ENCODE data around the gene GTF2F1.
"Not testable (repeated sequence)": the region's sequence is repeated elsewhere in the genome, so short reads cannot be mapped to it uniquely, and the experiment has no call there.

Gene GTF2F1

GRCh38 chr19:6392221-6393073 lies 517 bp downstream of the GTF2F1 start:
- DNase-seq (ENCODE audit: insufficient read length, low spot score): no peak
- peak; percentile 23 for FAIRE-seq

- DNase-seq (ENCODE audit: insufficient read length, low spot score): no peak
- no peak for FAIRE-seq
Measured at GRCh38 chr19:6387372-6387771, 5.6 kb downstream of the GTF2F1 start.

GRCh38 chr19:6384381-6384780 lies 8.6 kb downstream of the GTF2F1 start:
- DNase-seq (ENCODE audit: insufficient read length, low spot score) (no peak), FAIRE-seq (no peak)

GRCh38 chr19:6383188-6383587 lies 9.8 kb downstream of the GTF2F1 start:
- DNase-seq (ENCODE audit: insufficient read length, low spot score) (no peak), FAIRE-seq (no peak)

GRCh38 chr19:6381030-6381750 lies 11.8 kb downstream of the GTF2F1 start:
- FAIRE-seq (no peak), DNase-seq (ENCODE audit: insufficient read length, low spot score) (no peak)

GRCh38 chr19:6379744-6380143 lies 13.2 kb downstream of the GTF2F1 start:
- FAIRE-seq: no peak
- no peak for DNase-seq (ENCODE audit: insufficient read length, low spot score)

DNA sequence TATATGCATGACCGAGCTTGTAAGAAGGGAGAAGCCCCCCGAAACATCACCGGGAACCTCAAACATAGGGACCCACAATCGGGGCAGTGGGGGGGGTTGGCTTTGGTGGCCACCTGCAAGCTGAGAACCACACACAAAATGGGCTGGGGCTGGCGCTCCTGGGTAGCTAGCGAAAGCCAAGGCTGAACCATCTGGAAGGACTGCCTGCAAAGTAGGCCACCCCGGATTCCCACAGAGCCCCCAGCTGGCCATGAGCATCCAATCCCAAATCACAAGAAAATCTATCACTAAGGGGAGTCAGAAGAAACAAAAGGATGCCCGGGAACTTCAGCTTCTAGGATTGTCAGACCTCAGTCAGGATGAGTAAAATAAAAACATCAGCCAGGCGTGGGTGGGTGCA lies 14.5 kb downstream of the GTF2F1 start:
- FAIRE-seq (no peak), DNase-seq (ENCODE audit: insufficient read length, low spot score) (no peak)

DNA sequence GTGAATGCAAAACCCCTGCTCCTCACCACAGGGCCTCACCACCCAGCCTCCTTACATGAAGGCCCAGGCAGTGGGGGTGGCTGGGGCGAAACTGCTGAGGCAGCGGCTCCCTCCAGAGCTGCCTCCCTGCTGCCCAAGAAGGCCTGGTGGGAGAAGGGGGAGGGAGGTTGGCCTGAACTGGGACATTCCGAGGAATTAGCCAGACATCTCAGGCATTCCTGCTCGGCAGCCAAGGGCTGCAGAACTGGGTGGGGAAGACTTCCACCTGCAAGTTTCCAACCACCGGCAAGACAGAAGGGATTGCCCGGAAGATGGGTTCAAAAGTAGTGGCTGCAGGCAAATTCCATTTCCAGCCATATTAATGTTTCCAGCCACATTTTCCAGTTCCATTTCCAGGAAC lies 14.9 kb downstream of the GTF2F1 start:
- FAIRE-seq: no peak

GRCh38 chr19:6376512-6377190 lies 16.3 kb downstream of the GTF2F1 start:
- no peak for FAIRE-seq
- DNase-seq (ENCODE audit: insufficient read length, low spot score): no peak

More for the DNA sequence above, 14.9 kb downstream of the GTF2F1 start:
- no peak for DNase-seq (ENCODE audit: insufficient read length, low spot score)

DNA sequence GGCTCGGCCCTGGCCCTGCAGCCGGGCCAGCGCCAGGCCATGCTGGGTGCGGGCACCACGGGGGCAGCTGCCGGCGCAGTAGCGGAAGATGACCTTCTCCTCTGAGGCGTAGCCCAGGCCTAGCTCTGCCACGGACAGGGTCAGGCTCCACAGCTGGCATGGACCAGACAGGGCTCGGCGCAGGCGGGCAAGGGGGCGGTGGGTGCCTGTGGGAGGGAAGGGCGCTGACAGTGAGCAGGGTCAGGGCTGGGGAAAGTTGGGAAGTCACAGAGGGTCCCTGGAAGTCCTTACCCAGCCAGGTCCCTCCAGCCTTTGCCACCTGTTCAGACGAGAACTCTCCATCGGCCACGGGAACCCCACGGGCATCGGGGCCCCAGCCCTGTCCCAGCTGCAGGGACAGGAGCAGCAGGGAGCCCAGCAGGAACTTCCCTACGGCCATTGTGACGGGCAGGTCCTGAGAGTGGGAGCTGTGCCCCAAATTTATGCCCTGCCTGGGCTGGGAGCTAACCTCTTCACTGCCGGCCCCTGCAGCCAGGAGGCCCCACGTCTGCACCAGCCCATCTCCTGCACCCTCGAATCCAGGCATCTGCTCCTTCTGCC lies 17.5 kb downstream of the GTF2F1 start, which contains the start of gene PSPN:
Gene PSPN, minus strand, starts transcription at position 523 of the 600 bp plus-strand sequence. Its CDS starts 84 bp downstream, at position 439.
- no peak for FAIRE-seq
- no peak for DNase-seq (ENCODE audit: insufficient read length, low spot score)

DNA sequence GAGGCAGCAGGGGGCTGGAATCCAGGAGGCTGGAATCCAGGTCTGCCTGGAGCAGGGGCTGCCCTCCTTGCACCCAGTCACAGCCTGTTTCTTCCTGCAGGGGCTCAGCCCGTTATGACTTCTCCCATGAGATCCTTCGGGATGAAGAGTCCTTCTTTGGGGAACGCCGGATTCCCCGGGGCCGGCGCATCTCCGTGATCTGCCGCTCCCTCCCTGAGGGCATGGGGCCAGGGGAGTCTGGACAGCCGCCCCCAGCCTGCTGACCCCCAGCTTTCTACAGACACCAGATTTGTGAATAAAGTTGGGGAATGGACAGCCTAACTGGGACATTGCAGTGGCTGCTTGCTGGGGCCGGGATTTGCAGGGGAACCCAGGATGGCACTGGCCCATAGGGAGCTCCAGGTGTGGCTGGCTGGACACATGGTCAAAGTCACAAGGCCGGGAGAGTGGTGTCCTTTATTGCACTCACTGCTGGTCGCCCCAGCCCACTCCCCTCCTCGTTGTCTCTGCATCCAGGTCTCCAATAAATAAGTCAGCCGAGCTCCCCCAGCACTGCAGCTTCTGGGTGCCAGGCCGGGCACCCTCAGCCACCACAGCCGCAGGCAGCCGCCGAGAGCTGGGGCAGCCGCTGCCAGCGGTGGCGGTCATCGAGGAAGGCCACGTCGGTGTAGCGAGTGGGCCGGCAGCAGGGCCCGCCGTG lies 18.1 kb downstream of the GTF2F1 start:
- FAIRE-seq: no peak
- DNase-seq (ENCODE audit: insufficient read length, low spot score): no peak

- FAIRE-seq: no peak
- DNase-seq (ENCODE audit: insufficient read length, low spot score): no peak
Measured at GRCh38 chr19:6374161-6374709, 18.7 kb downstream of the GTF2F1 start.

DNA sequence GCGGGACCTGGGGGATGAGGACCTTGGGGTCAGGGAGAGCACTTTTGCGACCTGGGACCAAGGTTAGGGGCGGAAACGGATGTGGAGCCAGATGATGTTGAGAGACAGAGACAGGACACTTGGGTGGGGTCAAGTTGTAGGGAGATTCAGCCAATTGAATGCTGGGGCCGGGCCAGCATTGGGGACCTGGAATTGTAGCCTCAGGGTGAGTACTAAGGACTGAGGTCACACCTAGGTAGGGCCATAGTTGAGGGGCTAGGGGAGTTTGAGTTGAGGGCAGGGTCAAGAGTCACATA lies 19.2 kb downstream of the GTF2F1 start:
- FAIRE-seq (peak; percentile 61), DNase-seq (ENCODE audit: insufficient read length, low spot score) (peak; percentile 51)

DNA sequence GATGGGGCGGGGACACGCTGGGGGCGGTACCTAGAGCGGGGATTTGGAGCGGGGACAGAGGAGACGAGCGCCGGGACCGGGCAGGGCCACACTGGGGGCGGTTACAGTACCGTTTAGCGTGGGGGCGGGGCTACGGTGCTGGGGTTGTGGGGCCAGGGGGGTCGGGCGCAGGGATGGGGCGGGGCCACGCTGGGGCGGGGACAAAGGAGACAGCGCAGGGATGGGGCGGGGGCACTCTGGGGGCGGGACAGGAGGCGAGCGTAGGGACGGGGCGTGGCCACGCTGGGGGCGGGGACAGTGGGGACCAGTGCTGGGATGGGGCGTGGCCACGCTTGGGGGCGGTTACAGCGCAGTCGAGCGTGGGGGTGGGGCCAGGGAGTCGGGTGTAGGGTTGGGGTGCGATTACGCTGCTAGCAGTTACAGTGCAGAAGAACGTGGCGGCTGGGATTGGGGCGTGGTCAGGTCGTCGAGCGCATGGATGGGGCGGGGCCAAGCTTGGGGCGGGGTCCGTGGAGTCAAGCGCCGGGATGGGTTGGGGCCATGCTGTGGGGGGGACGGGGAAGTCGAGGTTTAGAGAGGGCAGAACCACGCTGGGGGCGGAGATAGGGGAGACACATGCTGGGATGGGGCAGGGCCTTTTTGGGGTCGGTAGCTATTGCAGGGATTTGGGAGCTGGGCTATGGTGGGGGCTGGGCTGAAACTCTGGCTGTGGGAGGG lies 19.7 kb downstream of the GTF2F1 start:
- DNase-seq (ENCODE audit: insufficient read length, low spot score) (peak; percentile 93), FAIRE-seq (peak; percentile 100)

DNA sequence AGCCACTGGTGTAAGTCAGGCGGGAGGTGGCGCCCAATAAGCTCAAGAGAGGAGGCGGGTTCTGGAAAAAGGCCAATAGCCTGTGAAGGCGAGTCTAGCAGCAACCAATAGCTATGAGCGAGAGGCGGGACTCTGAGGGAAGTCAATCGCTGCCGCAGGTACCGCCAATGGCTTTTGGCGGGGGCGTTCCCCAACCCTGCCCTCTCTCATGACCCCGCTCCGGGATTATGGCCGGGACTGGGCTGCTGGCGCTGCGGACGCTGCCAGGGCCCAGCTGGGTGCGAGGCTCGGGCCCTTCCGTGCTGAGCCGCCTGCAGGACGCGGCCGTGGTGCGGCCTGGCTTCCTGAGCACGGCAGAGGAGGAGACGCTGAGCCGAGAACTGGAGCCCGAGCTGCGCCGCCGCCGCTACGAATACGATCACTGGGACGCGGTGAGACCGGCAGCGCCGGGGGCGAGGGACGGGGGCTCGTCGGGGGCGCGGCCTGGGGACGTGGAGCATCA lies 20.3 kb downstream of the GTF2F1 start, which contains the start of gene ALKBH7:
Gene ALKBH7, plus strand, starts transcription at position 201 of the 502 bp plus-strand sequence. Its CDS starts 27 bp downstream, at position 228.
- FAIRE-seq (peak; percentile 100), DNase-seq (ENCODE audit: insufficient read length, low spot score) (peak; percentile 94)

DNA sequence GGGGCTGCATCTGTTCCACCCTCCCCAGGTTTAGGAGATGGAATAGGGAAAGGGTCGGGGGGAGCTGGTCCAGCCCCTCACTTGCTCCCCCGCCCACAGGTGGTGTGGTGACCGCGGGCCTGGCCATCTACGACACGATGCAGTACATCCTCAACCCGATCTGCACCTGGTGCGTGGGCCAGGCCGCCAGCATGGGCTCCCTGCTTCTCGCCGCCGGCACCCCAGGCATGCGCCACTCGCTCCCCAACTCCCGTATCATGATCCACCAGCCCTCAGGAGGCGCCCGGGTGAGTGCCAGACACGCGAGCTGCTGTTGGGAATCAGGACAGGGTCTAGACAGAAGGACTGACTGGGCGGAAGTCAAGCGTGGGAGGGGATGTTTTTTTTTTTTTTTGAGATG lies 28.6 kb downstream of the GTF2F1 start:
- no peak for FAIRE-seq
- no peak for DNase-seq (ENCODE audit: insufficient read length, low spot score)

- FAIRE-seq (no peak), DNase-seq (ENCODE audit: insufficient read length, low spot score) (no peak)
Measured at GRCh38 chr19:6362351-6362801, 30.6 kb downstream of the GTF2F1 start.

GRCh38 chr19:6362027-6362350 lies 31.0 kb downstream of the GTF2F1 start:
- DNase-seq (ENCODE audit: insufficient read length, low spot score) (no peak), FAIRE-seq (peak; percentile 84)

DNA sequence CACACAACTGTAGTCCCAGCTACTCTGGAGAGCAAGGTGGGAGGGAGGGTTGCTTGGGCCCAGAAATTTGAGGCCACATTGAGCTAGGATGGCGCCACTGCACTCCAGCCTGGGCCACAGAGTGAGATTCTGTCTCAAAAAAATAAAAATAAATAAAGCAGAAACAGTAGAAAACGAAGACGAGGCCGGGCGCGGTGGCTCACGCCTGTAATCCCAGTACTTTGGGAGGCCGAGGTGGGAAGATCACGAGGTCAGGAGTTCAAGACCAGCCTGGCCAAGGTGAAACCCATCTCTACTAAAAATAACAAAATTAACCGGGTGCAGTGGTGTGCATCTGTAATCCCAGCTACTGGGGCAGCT lies 32.1 kb downstream of the GTF2F1 start:
- DNase-seq (ENCODE audit: insufficient read length, low spot score); FAIRE-seq: not testable (repeated sequence)

All from GM19239 (cell line).